Activated naive CD4-positive, alpha-beta T cell treated with anti-CD3 and anti-CD28 coated beads, Interleukin-2, amount 50 U/mL, for 72 hours (primary cell): ENCODE results near the gene ABCG4. TPM values are rescaled to one million over a fixed set of nuclear protein-coding genes. Genes with fewer than 3 reads are reported as not detected.
"Not testable (repeated sequence)": the region's sequence is repeated elsewhere in the genome, so short reads cannot be mapped to it uniquely, and the experiment has no call there.

Source experiments
- ATAC-seq, 2 donors: fragments of 150-1000 bp; cut with Tn5 transposase; 2 replicates each; pipeline ENCODE4 v1.10.0; 2021; ENCODE audit warnings: mild to moderate bottlenecking in 2 of 2, moderate library complexity in 2 of 2
- DNase-seq, 2 donors: peaks; one replicate each; pipeline ENCODE4 v3.0.0; 2021 to 2022; ENCODE audit warnings: low spot score in 2 of 2
- H3K27ac Mint-ChIP-seq, 2 donors: one replicate each; pipeline ENCODE4 v1.8.0; 2022; ENCODE audit warnings: mild to moderate bottlenecking in 2 of 2, mixed read lengths in 2 of 2
- H3K36me3 Mint-ChIP-seq, 2 donors: one replicate each; pipeline ENCODE4 v1.8.0; 2022; ENCODE audit warnings: mixed read lengths in 2 of 2
- H3K9me3 Mint-ChIP-seq, 2 donors: one replicate each; pipeline ENCODE4 v1.8.0; 2022; ENCODE audit warnings: mixed read lengths in 2 of 2
- total RNA-seq, 2 donors: library from RNA; stranded (reverse); gene quantifications; one replicate each; pipeline ENCODE4 v1.2.3, GENCODE V29; 2022

ABCG4 gene
- total RNA-seq, 2 donors from 2014 or later, result 0.12 to 0.25 TPM

GRCh38 chr11:119185981-119186634 is 37.3 kb downstream of the ABCG4 start:
- ATAC-seq (no peak), DNase-seq (no peak)
- no peaks in the 10 kb centered on the region for H3K9me3 Mint-ChIP-seq
- peaks cover 0 to 4% of the 10 kb centered on the region in 2 donors for H3K36me3 Mint-ChIP-seq
- no peak overlapping the region for H3K27ac Mint-ChIP-seq

GRCh38 chr11:119187123-119187892 is 38.5 kb downstream of the ABCG4 start:
- H3K27ac Mint-ChIP-seq, result no peak overlapping the region
- DNase-seq, result no peak
- H3K36me3 Mint-ChIP-seq, result peaks cover 0 to 4% of the 10 kb centered on the region in 2 donors
- H3K9me3 Mint-ChIP-seq, result no peaks in the 10 kb centered on the region
- ATAC-seq, result no peak

DNA sequence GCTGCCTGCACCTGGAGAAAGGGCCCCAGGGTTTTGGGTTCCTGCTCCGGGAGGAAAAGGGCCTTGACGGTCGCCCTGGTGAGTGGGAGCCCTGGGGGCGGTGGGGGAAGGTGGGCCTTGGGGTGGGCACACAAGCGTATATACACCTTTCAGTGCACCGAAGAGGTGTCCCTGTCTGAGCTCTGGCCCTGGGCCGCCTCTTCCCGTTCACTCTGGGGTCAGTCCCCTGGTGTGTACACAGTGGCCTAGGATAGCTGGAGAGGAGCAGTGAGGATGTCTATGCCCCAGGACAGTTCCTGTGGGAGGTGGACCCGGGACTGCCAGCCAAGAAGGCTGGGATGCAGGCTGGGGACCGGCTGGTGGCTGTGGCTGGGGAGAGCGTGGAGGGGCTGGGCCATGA is 39.2 kb downstream of the ABCG4 start:
- Mint-ChIP-seq H3K27ac (no peak overlapping the region), H3K36me3 (peaks cover 0 to 4% of the 10 kb centered on the region in 2 donors), H3K9me3 (no peaks in the 10 kb centered on the region)
- ATAC-seq, result no peak
- DNase-seq, result no peak

GRCh38 chr11:119188887-119189286 is 40.0 kb downstream of the ABCG4 start:
- H3K36me3 Mint-ChIP-seq, result peaks cover 0 to under 1% of the 10 kb centered on the region in 2 donors
- H3K9me3 Mint-ChIP-seq, result no peaks in the 10 kb centered on the region
- DNase-seq (no peak), ATAC-seq (no peak)
- peak overlapping the region in 1 of 2 donors; percentile 77 for H3K27ac Mint-ChIP-seq

DNA sequence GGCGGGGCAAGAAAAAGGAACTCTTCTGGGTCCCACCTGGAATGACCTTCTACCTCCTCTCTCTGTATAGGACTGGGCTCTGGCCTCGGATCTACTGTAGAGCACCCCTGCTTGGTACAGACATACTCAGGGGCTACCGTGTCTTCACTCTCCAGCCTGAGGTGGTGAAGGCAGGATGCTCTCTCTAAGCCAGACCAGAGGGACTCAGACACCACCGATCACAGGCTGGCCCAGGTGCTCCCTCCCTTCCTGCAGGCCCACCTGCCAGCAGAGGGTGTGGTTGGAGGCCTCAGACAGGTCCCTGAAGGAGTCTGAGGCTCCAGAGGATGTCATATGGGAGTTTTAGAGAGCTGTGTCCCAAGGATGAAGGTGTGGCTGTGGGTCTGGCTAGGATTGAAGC is 40.5 kb downstream of the ABCG4 start:
- Mint-ChIP-seq H3K36me3 (no peaks in the 10 kb centered on the region), H3K27ac (no peak overlapping the region), H3K9me3 (no peaks in the 10 kb centered on the region)
- DNase-seq (no peak), ATAC-seq (peak in 1 of 2 donors; percentile 30)

DNA sequence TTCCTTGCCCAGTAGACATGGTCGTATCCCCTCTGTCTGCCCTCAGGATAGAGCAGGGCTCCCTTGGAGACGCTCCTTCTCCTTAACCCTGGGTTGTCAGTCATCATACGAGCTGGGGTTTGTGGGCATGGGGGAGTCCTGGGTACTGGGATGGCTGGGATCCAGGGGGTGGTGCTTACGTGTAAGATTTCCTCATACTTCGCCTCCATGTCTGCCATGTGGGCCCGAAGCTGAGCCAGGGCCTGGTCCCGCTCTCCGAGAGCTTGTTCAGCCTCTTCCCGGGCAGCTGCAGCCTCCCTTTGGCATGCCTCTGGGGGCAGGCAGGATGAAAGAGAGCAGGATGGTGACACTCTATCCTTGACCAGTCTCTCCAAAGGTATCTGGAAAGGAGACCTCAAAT is 41.7 kb downstream of the ABCG4 start:
- H3K27ac Mint-ChIP-seq, result no peak overlapping the region
- ATAC-seq (no peak), DNase-seq (no peak)
- H3K9me3 Mint-ChIP-seq, result no peaks in the 10 kb centered on the region
- H3K36me3 Mint-ChIP-seq, result no peaks in the 10 kb centered on the region

- H3K36me3 Mint-ChIP-seq, H3K27ac Mint-ChIP-seq, ATAC-seq, H3K9me3 Mint-ChIP-seq, DNase-seq: not testable (repeated sequence)
These were observed 42.4 kb downstream of the ABCG4 start for GRCh38 chr11:119191265-119191664.

- H3K36me3 Mint-ChIP-seq, result no peaks in the 10 kb centered on the region
- no peak overlapping the region for H3K27ac Mint-ChIP-seq
- ATAC-seq (no peak), DNase-seq (no peak)
- no peaks in the 10 kb centered on the region for H3K9me3 Mint-ChIP-seq
These were observed 43.3 kb downstream of the ABCG4 start for GRCh38 chr11:119192111-119192510.

DNA sequence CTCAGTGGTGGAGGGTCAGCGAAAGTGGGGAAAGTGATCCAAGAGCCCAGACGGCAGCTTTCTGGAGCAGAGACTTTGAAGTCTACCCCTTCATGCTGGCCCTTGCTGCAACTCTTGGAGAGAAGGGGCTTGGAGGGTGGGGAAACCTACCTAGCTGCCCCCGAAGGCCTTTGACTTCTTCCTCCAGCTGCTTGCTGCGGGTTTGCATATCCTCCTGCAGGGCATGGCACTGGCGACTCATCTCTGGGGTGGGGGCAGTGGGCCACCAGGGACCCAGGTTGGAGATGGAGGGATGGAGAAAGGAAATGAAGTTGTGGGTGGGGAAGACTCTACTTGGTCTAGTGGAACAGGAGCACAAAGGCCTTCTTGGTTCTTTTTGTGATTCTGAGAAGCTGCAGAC is 44.1 kb downstream of the ABCG4 start:
- ATAC-seq (no peak), DNase-seq (no peak)
- no peaks in the 10 kb centered on the region for H3K9me3 Mint-ChIP-seq
- H3K36me3 Mint-ChIP-seq, result no peaks in the 10 kb centered on the region
- H3K27ac Mint-ChIP-seq, result no peak overlapping the region

DNA sequence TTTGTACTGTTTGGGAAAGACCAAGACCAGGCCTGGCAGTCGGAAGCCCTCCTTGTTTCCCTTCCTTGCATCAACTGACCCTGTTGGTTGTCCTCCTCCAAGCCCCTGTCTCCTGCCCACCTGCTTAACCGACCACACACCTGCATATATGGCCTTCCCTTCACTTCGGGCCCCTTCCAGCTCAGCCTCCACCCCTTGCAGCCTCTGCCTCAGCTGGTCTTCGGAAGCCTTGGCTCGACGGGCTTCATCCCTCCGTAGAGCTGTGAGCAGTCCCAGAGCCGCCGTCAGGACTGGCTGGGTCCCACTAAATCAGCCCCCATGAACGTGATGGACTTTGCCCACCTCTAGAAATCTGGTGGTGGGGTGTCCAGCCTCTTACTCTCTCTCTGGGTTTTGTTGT is 44.8 kb downstream of the ABCG4 start:
- no peak overlapping the region for H3K27ac Mint-ChIP-seq
- no peaks in the 10 kb centered on the region for H3K9me3 Mint-ChIP-seq
- DNase-seq (no peak), ATAC-seq (no peak)
- no peaks in the 10 kb centered on the region for H3K36me3 Mint-ChIP-seq

GRCh38 chr11:119194811-119195440 is 46.1 kb downstream of the ABCG4 start:
- Mint-ChIP-seq H3K36me3 (no peaks in the 10 kb centered on the region), H3K27ac (no peak overlapping the region), H3K9me3 (no peaks in the 10 kb centered on the region)
- ATAC-seq (no peak), DNase-seq (no peak)

- no peak for DNase-seq
- Mint-ChIP-seq H3K9me3 (no peaks in the 10 kb centered on the region), H3K27ac (no peak overlapping the region), H3K36me3 (no peaks in the 10 kb centered on the region)
- ATAC-seq, result no peak
These were observed 46.8 kb downstream of the ABCG4 start for GRCh38 chr11:119195680-119196079.

DNA sequence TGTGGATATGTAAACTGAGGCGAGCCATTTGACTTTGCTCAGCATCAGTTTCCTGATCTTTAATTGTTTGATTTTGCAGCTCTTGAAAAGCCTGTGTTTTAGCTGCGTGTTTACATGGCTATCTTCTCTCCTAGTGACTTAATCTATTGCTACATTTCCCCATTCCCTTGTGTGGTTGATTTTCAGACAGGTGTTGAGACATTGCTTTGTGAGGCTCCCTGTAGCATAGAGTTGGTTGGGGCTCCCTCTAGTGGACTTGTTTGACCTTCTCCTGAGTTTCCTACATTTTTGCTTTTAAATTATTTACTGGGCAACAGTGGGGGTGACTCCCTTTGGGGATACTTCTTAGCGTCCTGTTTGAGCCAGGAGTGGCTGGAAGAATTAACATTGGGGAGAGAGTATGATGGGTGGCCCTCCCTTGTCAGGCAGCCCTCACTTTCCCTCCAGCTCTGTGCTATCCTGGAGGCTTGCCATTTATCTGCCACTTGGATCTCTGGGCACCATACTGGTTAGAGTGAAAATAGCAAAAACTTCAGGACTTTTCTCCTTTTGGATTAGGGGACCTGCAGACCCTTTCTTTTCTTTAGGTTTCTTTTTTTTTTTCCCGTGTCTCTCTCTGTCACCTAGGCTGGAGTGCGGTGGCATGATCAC is 48.1 kb downstream of the ABCG4 start:
- H3K36me3 Mint-ChIP-seq, result no peaks in the 10 kb centered on the region
- peak; percentile 95 to 99 for ATAC-seq
- H3K27ac Mint-ChIP-seq, result peak overlapping the region in 1 of 2 donors; percentile 40
- H3K9me3 Mint-ChIP-seq, result no peaks in the 10 kb centered on the region
- DNase-seq, result peak in 1 of 2 donors; percentile 76

DNA sequence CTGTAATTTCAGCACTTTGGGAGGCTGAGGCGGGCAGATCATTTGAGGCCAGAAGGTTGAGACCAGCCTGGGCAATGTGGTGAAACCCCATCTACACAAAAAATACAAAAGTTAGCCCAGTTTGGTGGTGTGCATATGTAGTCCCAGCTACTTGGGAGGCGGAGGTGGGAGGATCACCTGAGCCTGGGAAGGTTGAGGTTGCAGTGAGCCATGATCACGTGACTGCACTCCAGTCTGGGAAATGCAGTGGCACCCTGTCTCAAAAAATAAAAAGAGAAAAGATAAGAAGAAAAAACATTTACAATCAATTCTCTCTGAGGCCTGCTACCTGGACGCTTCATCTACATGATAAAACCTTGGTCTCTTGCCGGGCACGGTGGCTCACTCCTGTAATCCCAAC is 50.1 kb downstream of the ABCG4 start:
- ATAC-seq (no peak), DNase-seq (no peak)
- no peaks in the 10 kb centered on the region for H3K36me3 Mint-ChIP-seq
- H3K9me3 Mint-ChIP-seq, result no peaks in the 10 kb centered on the region
- no peak overlapping the region for H3K27ac Mint-ChIP-seq

GRCh38 chr11:119201236-119201635 is 52.4 kb downstream of the ABCG4 start:
- not testable (repeated sequence) for H3K27ac Mint-ChIP-seq, ATAC-seq, H3K36me3 Mint-ChIP-seq, H3K9me3 Mint-ChIP-seq, DNase-seq

DNA sequence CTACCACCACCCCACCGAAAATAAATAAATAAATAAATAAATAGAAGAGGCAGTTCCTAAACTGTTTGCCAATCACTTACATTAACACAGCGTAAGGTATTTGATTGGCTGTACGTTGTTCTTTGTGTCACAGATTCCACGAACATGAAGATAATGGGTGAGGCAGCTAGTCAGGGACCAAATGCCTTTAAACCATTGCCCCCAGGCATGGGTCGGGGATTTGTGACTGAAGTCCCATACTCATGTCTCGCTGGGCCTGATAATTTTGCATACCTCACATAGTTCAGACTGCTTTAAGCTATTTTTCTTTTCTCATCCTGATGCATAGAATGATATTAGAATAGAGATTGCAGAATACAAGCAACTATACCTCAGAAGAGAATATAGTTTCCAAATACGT is 53.7 kb downstream of the ABCG4 start:
- Mint-ChIP-seq H3K36me3 (peaks cover 7% of the 10 kb centered on the region in 2 donors), H3K9me3 (no peaks in the 10 kb centered on the region), H3K27ac (no peak overlapping the region)
- ATAC-seq (no peak), DNase-seq (no peak)

DNA sequence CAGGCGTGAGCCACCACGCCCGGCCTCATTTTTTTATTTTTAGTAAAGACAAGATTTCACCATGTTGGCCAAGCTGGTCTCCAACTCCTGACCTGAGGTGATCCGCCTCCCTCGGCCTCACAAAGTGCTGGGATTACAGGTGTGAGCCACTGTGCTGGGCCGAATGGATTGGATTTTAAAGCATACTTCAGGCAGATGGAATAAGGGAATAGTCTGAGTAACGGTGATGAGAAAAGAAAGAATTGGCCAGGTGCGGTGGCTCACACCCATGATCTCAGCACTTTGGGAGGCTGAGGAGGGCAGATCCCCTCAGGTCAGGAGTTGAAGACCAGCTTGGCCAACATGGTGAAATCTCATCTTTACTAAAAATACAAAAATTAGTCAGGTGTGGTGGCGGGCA is 55.2 kb downstream of the ABCG4 start:
- ATAC-seq, result no peak
- Mint-ChIP-seq H3K27ac (no peak overlapping the region), H3K36me3 (peaks cover 7% of the 10 kb centered on the region in 2 donors), H3K9me3 (no peaks in the 10 kb centered on the region)
- DNase-seq, result no peak
